GM12874 (cell line): ENCODE measurements around the gene L1CAM.

ENCODE experiments used
- TF ChIP-seq, protein P1 (sequence below): IDR thresholded peaks from 2 replicates; pipeline ENCODE4 v1.5.1; 2011; ENCODE audit warnings: low read depth, mild to moderate bottlenecking, control low read depth, low read length, moderate library complexity; ENCODE audit not compliant: insufficient read depth

L1CAM gene

DNA sequence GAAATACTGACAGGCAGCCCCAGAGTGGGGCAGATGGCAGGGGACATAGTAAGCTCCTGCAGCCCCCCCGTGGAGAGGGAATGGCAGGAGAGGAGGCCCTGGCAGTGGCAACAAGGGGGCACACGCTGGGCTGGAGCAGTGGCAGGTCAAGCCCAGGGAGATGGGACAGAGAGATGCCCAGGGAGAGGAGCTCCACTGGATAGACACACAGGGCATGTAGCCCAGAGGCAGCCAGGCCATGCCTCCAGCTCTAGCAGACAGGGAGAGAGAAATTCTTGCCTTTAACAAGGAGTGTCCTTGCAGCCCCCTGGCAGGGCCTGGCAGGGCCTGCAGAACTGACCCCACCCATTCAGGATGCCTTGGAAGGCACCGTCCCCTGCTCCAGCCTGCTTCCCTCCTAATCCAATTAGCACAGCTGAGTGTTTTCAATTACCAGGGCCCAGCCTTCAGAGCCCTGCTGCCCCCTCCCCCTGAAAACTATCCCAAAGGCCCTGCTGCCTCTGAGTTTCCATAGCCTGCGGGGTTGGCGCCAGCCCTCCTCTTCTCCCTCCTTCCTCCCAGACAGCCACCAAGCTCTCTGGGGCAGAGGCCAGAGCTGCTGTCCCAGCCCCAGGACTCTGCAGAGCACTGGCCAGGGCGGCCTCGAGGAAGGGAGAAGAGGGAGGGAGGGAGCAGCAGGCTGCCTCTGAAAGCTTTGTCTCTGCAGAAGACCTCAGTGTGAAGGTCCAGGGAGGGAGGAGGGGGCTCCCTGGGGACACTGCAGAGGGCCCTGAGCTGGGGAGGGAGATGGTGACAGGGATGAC is 12.5 kb downstream of the L1CAM start:
- TF ChIP-seq, protein P1, sequence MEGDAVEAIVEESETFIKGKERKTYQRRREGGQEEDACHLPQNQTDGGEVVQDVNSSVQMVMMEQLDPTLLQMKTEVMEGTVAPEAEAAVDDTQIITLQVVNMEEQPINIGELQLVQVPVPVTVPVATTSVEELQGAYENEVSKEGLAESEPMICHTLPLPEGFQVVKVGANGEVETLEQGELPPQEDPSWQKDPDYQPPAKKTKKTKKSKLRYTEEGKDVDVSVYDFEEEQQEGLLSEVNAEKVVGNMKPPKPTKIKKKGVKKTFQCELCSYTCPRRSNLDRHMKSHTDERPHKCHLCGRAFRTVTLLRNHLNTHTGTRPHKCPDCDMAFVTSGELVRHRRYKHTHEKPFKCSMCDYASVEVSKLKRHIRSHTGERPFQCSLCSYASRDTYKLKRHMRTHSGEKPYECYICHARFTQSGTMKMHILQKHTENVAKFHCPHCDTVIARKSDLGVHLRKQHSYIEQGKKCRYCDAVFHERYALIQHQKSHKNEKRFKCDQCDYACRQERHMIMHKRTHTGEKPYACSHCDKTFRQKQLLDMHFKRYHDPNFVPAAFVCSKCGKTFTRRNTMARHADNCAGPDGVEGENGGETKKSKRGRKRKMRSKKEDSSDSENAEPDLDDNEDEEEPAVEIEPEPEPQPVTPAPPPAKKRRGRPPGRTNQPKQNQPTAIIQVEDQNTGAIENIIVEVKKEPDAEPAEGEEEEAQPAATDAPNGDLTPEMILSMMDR, result no peak

DNA sequence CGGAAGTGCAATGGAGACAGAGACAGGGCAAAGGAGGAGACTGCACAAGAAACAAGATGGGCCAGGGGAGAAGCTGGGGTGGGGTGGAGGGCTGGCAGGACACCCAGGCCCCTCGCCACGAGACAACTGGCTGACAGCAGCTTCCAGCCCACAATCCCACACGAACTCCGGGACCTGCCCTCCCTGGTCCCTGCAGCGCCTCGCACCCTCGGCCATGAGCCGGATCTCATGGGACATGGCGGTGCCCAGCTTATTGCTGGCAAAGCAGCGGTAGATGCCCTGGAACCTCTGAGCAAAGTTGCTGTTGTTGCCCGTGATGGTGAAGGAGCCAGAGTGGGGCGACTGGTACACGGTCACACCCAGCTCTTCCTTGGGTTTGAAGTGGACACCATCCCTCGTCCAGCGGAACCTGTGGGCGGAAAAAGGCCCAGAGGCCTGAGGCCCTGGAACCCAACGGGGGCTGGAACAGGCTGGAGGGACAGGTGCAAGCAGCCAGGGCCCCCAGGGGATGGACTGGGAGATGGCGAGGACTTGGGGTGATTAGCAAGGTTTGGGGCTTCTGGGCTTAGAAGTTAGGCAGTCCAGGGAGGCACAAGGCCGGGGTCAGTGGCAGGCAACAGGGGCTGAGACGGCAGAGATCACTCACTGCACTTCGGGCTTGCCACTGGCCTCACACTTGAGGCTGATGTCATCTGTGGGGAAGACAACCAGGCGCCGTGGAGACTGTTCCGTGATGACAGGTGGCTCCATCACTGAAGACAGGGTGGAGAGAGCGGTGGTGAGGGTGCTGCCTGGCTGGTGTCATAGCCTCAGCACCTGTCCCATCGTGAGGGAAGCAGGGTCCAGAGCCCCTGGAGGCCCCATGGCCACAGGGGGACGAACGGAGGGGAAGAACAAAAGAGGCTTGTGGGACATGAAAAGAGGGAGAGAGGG is 13.8 kb downstream of the L1CAM start:
- TF ChIP-seq, protein P1, result no peak

- TF ChIP-seq, protein P1, result no peak
These were observed 14.5 kb downstream of the L1CAM start for GRCh38 chrX:153871451-153871850.

GRCh38 chrX:153870791-153871360 is 15.1 kb downstream of the L1CAM start:
- TF ChIP-seq, protein P1, result 0 out of 2 replicates have a peak, but pooled peaks have one; percentile 5

DNA sequence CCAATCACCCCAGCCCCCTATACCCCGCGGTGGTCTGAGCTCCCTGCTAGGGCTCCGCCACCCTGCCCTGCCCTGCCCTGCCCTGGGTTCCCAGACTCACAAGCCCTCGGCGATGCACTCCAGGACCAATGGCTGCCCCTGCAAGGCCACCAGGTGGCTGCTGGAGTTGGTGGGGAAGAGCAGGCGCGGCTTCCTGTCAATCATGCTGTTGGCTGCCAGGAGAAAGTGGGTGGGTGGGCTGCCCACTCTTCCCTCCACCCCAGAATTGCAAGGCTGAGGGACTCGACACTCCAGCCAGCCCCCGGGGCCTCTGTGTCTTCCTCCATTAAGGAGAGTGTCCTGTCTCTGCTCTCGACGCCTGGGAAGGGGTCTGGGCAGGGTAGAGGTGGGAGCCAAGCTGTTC is 15.7 kb downstream of the L1CAM start:
- TF ChIP-seq, protein P1, result no peak

- TF ChIP-seq, protein P1, result no peak
These were observed 16.3 kb downstream of the L1CAM start for GRCh38 chrX:153869473-153870287.
